T-helper 1 cell treated with Interleukin-12 subunit alpha and Interleukin-12 subunit beta and Interleukin-4 antibody, amounts not matched to agents 30 ng/mL and 1 ng/mL, for 36 hours (primary cell): ENCODE data around the gene KRTAP10-10. TPM values are rescaled to one million over a fixed set of nuclear protein-coding genes. Genes with fewer than 3 reads are reported as not detected.
"Not testable (repeated sequence)": the region's sequence is repeated elsewhere in the genome, so short reads cannot be mapped to it uniquely, and the experiment has no call there.

Experiments used
- intact Hi-C: fragments of 100-400 bp; cut with micrococcal nuclease; formaldehyde crosslinking; loops from one replicate; pipeline ENCODE4 v1.15.1; 2024
- total RNA-seq: library from RNA; stranded (reverse); gene quantifications from 2 replicates; pipeline ENCODE4 v1.2.3, GENCODE V29; 2022

KRTAP10-10 gene
- not detected in 2 replicates for total RNA-seq

- intact Hi-C loops, result no loop called here
Observed at GRCh38 chr21:44637018-44637850, at the start of gene KRTAP10-10. KRTAP10-10 (plus strand) TSS chr21:44637356; CDS start chr21:44637418, 62 bp downstream.

- intact Hi-C loops, result no loop called here
Observed at GRCh38 chr21:44589094-44589493, 48.1 kb upstream of the KRTAP10-10 start.

- intact Hi-C loops, result no loop called here
Observed at GRCh38 chr21:44589586-44590305, 47.4 kb upstream of the KRTAP10-10 start.

- intact Hi-C loops, result no loop called here
Observed at GRCh38 chr21:44590311-44590721, 46.8 kb upstream of the KRTAP10-10 start.

GRCh38 chr21:44590897-44591800 is 46.0 kb upstream of the KRTAP10-10 start:
- intact Hi-C loops, result not testable (repeated sequence)

GRCh38 chr21:44591801-44592130 is 45.4 kb upstream of the KRTAP10-10 start:
- intact Hi-C loops, result not testable (repeated sequence)

GRCh38 chr21:44592446-44593311 is 44.5 kb upstream of the KRTAP10-10 start, which contains the start of gene KRTAP10-6:
KRTAP10-6 (minus strand) TSS chr21:44592505; CDS start chr21:44592484, 21 bp downstream.
- intact Hi-C loops, result no loop called here

GRCh38 chr21:44593598-44594405 is 43.4 kb upstream of the KRTAP10-10 start:
- intact Hi-C loops, result no loop called here

- intact Hi-C loops, result no loop called here
Observed at GRCh38 chr21:44594406-44594916, 42.7 kb upstream of the KRTAP10-10 start.

GRCh38 chr21:44595524-44595923 is 41.6 kb upstream of the KRTAP10-10 start:
- intact Hi-C loops, result no loop called here

- intact Hi-C loops, result no loop called here
Observed at GRCh38 chr21:44596068-44596725, 41.0 kb upstream of the KRTAP10-10 start.

- intact Hi-C loops, result no loop called here
Observed at GRCh38 chr21:44598061-44598460, 39.1 kb upstream of the KRTAP10-10 start.

GRCh38 chr21:44599264-44600029 is 37.7 kb upstream of the KRTAP10-10 start:
- intact Hi-C loops, result no loop called here

GRCh38 chr21:44600118-44600978 is 36.8 kb upstream of the KRTAP10-10 start, which contains the start of gene KRTAP10-7:
KRTAP10-7 (plus strand) TSS chr21:44600597; CDS start chr21:44600622, 25 bp downstream.
- intact Hi-C loops, result not testable (repeated sequence)

GRCh38 chr21:44601091-44601490 is 36.1 kb upstream of the KRTAP10-10 start:
- intact Hi-C loops, result not testable (repeated sequence)

GRCh38 chr21:44601596-44602462 is 35.3 kb upstream of the KRTAP10-10 start:
- intact Hi-C loops, result no loop called here
